Measurements from ENCODE around the gene PTPRZ1.

DNA sequence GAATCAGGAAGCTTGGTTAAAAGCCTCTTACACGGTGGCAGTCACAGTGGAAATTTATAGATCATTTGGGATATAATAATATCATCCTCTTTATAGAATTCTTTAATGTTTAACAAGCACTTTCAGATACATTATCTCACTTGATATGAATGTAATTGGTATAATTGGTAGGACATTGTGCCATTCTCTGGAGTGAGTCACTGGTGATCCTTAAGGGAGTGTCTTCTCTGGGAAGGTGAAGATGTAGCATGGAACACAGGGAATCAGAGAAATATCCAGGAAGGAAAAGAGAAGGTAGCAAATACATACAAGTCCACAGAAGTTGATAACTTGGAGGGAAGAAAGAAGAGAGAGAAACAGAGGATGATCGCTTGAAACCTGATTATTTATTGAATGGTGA is 9.8 kb downstream of the PTPRZ1 start:
- TF ChIP-seq, protein P1, sequence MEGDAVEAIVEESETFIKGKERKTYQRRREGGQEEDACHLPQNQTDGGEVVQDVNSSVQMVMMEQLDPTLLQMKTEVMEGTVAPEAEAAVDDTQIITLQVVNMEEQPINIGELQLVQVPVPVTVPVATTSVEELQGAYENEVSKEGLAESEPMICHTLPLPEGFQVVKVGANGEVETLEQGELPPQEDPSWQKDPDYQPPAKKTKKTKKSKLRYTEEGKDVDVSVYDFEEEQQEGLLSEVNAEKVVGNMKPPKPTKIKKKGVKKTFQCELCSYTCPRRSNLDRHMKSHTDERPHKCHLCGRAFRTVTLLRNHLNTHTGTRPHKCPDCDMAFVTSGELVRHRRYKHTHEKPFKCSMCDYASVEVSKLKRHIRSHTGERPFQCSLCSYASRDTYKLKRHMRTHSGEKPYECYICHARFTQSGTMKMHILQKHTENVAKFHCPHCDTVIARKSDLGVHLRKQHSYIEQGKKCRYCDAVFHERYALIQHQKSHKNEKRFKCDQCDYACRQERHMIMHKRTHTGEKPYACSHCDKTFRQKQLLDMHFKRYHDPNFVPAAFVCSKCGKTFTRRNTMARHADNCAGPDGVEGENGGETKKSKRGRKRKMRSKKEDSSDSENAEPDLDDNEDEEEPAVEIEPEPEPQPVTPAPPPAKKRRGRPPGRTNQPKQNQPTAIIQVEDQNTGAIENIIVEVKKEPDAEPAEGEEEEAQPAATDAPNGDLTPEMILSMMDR (IDR thresholded peaks at IDR 0.05), result no peak
- TF ChIP-seq, protein P2, sequence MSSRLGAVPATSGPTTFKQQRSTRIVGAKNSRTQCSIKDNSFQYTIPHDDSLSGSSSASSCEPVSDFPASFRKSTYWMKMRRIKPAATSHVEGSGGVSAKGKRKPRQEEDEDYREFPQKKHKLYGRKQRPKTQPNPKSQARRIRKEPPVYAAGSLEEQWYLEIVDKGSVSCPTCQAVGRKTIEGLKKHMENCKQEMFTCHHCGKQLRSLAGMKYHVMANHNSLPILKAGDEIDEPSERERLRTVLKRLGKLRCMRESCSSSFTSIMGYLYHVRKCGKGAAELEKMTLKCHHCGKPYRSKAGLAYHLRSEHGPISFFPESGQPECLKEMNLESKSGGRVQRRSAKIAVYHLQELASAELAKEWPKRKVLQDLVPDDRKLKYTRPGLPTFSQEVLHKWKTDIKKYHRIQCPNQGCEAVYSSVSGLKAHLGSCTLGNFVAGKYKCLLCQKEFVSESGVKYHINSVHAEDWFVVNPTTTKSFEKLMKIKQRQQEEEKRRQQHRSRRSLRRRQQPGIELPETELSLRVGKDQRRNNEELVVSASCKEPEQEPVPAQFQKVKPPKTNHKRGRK (CRISPR knock-in tag; IDR thresholded peaks at IDR 0.05; ENCODE audit: borderline replicate concordance), result no peak

All from WTC11 (cell line).